GM10266 (cell line): ENCODE measurements around the gene BAG5.

Source experiments
- DNase-seq: peaks from one replicate; pipeline ENCODE4 v3.0.0; 2012; ENCODE audit errors: extremely low spot score
- CTCF ChIP-seq: IDR thresholded peaks from 2 replicates; pipeline ENCODE4 v1.5.1; 2012; ENCODE audit warnings: mild to moderate bottlenecking, low read depth; ENCODE audit not compliant: control insufficient read depth, insufficient read depth; ENCODE audit errors: missing control alignments

Gene BAG5

GRCh38 chr14:103578401-103579075 lies 16.1 kb upstream of the BAG5 start:
- no peak for TF ChIP-seq CTCF
- DNase-seq, result no peak

- no peak for DNase-seq
- TF ChIP-seq CTCF, result no peak
Observed at GRCh38 chr14:103576371-103577024, 14.0 kb upstream of the BAG5 start.

- no peak for TF ChIP-seq CTCF
- DNase-seq, result no peak
Observed at GRCh38 chr14:103574707-103575285, 12.3 kb upstream of the BAG5 start.

GRCh38 chr14:103574104-103574503 lies 11.6 kb upstream of the BAG5 start:
- no peak for TF ChIP-seq CTCF
- DNase-seq, result no peak

GRCh38 chr14:103569408-103569807 lies 7.0 kb upstream of the BAG5 start:
- TF ChIP-seq CTCF, result no peak
- no peak for DNase-seq

GRCh38 chr14:103568952-103569351 lies 6.5 kb upstream of the BAG5 start:
- DNase-seq, result no peak
- TF ChIP-seq CTCF, result no peak
